ENCODE results near the gene INTU.

INTU gene

DNA sequence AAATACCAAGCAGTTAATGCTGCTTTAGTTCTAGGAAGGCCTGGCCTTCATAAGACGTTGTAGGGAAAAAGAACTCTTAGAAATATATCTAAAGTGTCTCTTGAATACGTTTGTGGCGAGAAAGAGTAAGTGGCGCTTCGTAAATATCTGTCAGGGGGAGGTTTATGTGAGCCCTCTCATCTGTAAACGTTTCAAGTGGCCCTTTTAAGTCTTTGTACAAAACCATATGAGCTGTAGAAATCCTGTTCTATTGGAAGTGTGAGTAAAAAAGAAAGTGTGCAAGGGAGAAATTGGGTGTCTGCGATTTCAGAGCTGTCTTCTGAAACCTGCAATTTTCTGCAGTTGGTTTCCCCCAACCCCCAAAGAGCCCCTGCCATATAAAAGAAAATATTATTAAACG lies 8.6 kb upstream of the INTU start:
- no peak overlapping the region for H3K4me3 ChIP-seq (ENCODE audit: low read depth, low read length)
- TF ChIP-seq CTCF (IDR thresholded peaks at IDR 0.05; ENCODE audit: low read depth, low read length): no peak

DNA sequence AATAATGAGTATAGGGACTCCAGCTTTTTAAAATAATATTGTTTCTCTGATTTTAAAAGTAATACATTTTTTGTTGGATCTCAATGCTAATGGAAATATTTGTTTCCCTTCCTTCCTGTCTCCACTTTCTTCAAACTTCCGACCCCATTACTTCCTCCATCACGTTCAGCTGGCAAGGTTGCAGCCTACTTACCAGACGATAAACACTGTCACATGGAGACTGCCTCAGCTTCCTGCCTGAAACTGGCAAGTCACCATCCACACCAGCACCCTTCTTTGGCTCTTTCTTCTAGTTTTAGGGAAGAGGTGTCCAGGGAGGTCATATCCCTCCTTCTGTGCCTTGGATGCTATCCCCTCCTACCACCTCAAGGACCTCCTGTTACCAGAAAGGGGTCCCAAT lies 3.4 kb upstream of the INTU start:
- no peak overlapping the region for H3K4me3 ChIP-seq (ENCODE audit: low read depth, low read length)
- no peak for TF ChIP-seq CTCF (IDR thresholded peaks at IDR 0.05; ENCODE audit: low read depth, low read length)

DNA sequence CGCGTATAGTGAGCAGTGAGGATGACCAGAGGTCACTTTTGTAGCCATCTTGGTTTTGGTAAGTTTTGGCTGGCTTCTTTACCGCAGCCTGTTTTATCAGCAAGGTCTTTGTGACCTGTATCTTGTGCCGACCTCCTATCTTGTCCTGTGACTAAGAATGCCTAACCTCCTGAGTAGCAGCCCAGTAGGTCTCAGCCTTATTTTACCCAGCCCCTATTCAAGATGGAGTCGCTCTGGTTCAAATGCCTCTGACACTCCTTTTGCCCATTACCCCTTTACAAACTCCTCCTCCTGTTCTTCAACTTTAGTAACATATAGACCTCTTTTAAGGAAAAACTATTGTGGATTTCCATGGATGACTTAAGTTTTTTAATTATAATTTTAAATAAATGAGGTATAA lies 2.6 kb upstream of the INTU start:
- no peak overlapping the region for H3K4me3 ChIP-seq (ENCODE audit: low read depth, low read length)
- no peak for TF ChIP-seq CTCF (IDR thresholded peaks at IDR 0.05; ENCODE audit: low read depth, low read length)

DNA sequence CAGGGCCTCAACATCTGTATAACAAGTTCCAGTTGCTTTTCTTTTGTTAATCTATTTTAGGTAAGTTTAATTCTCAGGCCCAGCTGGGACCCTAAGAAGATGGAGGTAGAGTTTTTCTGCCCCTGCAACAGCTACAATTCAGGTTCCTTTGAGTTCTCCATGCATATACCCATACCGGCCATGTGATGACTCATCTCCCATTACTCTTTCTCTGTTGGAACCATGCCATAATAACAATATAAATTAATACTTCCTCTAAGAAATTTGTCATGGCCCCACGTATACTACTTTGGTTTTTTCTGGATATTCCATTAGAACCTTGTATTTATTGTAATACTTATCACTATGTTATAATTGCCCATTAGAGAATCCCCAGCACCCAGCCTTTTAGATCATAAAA lies 1.3 kb upstream of the INTU start:
- no peak overlapping the region for H3K4me3 ChIP-seq (ENCODE audit: low read depth, low read length)
- TF ChIP-seq CTCF (IDR thresholded peaks at IDR 0.05; ENCODE audit: low read depth, low read length): no peak

DNA sequence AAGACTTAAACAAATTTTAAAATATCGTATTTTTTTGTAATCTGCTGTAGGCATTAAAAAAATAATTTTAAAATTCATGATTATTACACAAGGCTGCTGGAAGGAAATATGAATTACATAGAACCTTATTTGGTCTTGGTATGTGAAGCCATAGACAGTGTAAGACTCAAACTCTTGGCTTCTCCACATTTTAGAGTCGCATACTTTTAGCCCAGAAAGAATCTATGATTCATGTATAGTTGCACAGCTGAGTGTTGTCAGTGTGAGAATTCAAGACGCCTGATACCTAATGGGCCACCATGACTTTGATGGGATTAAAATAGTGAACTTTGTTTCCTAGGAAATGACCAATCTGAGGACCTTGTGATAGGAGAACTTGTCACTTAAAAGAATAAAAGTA lies 1.4 kb downstream of the INTU start:
- no peak overlapping the region; the same call in 1 of the 2 replicates for H3K4me3 ChIP-seq (ENCODE audit: low read depth, low read length)
- no peak for TF ChIP-seq CTCF (IDR thresholded peaks at IDR 0.05; ENCODE audit: low read depth, low read length)

- H3K4me3 ChIP-seq (ENCODE audit: low read depth, low read length): no peak overlapping the region
- TF ChIP-seq CTCF (IDR thresholded peaks at IDR 0.05; ENCODE audit: low read depth, low read length): no peak
Observed at GRCh38 chr4:127641524-127641923, 8.8 kb downstream of the INTU start.

DNA sequence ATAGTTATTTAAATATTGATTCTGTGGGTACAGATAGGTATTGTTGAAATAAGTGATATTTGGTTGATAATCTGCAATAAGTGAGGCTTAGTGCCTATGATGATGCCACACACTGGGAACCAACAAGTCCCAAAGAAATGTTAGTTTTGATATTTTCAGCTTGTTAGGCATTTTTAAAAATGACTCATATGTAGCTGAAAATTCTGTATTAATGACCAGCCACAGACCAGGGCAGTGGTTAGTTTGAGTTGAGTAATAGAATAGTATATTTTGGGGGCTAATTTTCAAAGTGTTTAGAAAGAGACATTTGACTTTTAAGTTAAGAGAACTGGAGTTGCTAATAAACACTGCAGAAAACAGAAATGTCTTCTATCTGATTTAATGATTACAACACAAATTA lies 9.4 kb downstream of the INTU start:
- H3K4me3 ChIP-seq (ENCODE audit: low read depth, low read length): no peak overlapping the region
- TF ChIP-seq CTCF (IDR thresholded peaks at IDR 0.05; ENCODE audit: low read depth, low read length): no peak
